T-helper 9 cell (primary cell): ENCODE results near the gene TNS1.
"Not testable (repeated sequence)": the region's sequence is repeated elsewhere in the genome, so short reads cannot be mapped to it uniquely, and the experiment has no call there.

Source experiments
- DNase-seq: peaks from one replicate; pipeline ENCODE4 v3.0.0-alpha.2; 2020

TNS1 gene

DNA sequence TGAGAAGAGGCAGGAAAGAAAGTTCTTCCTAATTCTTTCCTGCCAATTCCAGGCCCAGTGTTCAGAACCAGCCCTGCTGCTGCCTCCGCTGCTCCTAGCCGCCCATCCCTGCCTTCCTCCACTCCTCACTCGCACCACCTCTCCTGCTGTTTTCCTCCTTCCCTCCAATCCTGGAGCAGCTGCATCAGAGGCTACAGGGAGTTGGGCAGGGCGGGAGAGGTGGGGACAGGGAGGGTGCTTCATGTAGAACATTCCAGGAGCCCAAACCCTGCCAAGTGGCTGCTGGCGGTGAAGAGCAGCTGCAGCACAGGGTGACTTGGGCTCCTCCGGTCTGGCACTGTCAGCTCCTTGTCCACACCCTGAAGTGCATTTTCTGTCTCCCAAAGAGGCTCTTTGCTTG lies 176.3 kb downstream of the TNS1 start:
- no peak for DNase-seq

DNA sequence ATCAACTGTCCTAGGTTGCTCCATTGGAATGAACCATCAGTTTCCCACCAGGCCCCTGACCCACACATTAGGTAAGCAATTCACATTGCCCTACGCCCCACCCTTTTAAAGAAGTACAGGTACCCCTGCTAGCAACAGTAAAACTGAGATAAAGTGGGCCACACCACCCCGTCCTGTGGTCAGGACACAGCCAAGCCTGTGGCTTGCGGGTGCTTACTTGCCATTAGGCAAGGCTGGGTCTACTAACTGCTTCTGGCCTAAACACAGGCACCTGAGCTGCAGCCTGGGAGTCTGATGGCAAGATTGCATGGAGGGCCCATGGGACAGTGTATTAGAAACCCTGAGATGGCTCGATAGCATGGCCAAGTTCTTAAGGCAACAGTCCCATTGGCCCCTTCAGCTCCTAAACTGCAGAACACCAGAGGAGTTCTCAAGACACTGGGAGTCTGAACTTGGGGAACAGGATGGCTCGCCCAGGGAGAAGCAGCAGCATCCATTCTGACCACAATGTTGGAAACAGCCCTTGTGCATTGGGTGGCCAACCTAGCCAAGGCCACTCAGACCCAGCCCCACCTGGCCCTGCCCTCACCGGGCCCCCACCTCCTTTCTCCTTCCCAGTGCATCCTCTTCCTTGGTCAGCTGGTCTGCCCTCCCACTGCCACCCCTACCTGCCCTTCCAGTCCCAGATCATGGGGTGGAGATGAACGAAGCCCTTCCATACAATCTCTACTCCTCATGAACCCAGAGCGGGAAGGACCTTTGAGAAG lies 177.1 kb downstream of the TNS1 start:
- no peak for DNase-seq

DNA sequence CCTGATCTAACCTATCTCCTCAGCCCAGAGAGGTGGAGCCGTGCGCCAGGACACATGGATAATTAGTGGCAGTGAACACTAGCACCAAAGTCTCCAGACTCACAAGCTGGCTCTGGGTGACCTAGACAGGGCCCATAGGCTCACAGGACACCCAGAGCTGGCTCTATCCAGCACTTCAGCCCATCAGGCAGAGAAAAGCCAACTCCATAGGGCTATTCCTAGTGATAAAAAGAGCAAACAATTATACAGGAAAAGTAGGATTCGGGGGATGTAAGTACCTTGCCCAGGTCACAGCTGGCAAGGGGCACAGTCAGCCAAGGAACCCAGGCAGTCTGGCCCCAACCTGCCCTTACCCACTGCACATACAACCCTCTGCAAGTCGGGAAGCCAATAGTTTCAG lies 178.6 kb downstream of the TNS1 start:
- no peak for DNase-seq

DNA sequence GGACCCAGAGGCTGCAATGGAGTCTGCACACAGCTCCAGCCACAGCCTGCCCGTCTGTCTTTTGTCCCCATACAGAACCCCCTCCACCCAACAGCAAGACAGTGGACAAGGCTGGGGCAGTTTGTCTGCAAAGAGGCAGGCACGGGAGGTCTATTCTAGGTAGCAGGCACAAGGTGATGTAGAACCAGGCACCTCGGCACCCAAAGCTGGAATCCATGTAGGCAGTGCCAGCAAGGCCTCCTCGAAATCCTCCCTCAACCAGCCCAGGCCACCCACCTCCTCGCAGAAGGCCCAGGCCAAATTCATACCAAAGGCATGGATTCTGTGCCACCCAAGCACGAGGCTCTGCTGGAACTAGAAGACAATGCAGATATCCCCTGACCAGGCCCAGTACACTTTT lies 179.2 kb downstream of the TNS1 start:
- DNase-seq, result no peak

DNA sequence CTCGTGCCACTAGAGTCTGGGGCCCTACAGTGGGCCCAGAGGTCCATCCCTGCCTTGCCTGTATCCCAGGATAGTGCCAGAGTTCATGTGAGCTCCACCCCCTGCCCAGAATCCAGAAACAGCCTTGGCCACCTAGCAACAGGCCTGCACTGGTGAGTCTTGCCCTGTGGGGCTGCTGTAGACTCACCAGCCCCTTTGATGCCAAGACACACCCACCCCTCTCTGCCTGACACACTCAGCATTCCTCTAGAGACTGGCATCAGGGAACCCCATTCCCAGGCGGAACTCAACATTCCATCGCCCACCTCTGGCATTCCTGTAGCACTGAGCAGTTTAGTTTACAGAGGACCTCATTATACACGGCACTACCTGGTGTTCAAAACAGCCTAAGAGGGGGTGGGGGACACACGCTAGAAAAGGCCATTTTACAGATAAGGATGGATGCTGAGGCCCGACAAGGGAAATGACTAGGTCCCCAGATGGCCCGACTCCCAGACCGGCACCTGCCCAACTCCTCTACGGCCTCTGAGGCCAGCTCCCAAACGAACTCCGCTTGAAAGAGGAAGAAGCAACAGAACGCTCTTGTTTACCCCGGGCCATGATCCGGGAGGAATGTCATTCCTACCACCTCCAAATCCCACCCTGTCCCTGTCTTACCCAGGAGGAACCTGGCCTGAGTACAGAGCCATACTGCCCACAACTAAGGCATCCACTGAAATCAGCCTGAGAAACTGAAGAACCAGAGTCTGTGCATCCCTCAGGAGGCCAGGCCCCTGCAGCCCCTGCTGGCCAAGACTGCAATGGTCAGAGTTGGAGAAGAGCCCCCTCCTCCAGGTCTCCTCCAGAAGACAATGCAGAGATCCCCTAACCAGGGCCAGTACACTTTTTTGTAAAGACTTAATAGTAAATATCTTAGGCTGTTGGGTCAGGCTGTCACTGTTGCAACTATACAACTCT lies 180.2 kb downstream of the TNS1 start:
- no peak for DNase-seq

DNA sequence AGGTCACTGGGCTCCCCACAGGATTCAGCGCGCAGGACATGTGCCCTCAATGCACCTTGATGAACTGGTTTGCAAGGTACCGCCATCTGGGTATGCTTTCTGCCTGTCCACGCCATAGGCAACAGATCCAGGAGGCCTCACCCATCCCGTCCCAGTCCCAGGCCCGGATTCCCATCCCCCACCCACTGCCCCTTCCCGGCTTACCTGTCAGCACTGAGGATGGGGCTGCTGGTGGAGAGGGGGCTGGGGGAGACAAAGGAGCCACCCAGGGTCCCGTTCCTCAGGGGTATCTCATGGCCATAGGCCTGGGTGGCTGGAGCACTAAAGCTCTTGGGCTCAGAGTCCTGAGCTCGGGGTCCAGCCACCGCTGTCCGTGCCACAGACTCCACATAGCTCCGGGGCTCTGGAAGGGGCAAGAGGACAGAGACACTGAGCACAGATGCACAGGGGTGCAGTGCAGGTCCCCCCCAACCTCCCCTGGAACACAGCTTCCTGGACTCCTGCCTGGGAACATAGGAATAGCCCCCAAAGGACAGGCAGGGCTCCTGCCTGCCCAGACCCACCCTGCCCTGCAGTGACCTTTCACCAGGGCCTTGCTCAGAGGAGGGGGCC lies 181.2 kb downstream of the TNS1 start:
- DNase-seq, result no peak

DNA sequence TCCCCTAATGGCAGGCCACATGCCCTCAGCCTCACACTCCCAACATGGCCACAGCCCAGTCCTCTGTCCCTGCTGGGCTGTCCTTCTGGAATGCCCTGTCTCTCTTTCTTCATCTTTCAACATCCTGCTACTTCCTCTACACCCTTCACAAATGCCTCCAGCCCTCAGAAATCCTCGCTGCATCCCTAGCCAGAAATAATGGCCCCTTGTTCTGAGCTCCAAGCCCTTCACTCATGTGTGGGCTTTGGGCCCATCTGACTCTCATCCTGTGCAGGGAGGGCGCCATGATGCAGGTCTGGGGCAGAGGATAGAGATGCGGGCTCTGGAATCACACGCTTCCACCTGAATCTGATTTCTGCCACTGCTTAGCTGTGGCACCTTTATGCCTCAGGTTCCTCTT lies 181.9 kb downstream of the TNS1 start:
- no peak for DNase-seq

DNA sequence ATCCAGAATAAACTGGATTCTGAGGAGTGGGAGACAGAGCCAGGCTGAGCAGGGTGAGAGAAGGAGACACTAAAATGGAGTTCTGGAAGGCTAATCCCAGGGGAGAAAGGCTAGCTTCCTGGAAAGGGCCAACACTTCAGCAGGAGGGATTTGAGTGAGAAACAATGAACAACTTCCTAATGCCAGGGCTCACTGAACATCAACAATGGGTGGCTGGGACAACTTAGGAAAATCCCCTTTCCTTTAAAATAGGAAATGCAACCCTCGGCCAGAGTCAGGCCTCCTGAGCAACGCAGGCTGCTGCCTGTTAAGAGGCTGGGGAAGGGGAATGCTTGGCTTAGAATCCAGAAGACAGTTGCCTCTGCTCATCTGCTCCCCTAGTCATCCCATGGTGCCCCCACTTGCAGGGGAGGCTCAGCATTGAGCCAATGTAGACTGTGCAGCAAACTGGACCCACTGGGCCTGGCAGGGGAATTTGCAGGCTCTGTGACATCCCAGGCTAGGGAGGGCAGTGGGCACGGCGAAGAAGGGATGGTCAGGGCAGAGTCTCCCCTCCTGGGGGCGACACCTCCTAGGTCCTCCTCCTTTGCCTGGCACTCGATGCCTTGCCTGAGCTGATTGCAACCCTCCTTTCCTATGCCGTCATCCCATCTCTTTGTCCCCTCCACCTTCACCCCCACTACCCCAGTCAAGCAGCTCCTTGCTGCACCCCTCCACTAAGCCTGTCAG lies 182.5 kb downstream of the TNS1 start:
- DNase-seq, result no peak

DNA sequence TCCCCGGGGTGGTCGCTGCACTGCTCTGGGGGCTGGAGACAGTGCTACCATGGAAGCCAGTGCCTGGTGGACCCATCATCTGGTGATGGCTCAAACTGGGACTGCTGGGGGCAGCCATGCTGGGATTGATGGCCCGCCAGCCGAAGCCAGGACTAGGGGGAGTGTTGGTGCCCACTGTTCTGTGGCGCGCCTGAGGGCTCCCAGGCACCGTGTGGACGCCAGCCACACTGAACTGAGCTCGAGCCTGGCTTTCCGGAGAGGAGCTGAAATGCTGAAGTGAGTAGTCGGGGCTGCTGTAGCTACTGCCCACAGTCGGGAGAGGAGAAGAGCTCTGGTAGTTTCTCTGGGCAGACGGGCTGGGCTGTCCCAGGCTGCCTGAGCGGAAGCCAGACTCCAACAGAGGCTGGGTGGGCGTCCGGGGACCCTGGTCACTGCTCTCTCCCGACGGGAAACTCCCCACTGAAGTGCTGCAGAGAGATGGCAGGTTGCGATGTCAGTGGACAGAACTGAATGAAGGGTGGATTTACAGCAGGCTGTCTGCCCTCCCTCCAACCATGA lies 184.4 kb downstream of the TNS1 start:
- DNase-seq, result no peak

DNA sequence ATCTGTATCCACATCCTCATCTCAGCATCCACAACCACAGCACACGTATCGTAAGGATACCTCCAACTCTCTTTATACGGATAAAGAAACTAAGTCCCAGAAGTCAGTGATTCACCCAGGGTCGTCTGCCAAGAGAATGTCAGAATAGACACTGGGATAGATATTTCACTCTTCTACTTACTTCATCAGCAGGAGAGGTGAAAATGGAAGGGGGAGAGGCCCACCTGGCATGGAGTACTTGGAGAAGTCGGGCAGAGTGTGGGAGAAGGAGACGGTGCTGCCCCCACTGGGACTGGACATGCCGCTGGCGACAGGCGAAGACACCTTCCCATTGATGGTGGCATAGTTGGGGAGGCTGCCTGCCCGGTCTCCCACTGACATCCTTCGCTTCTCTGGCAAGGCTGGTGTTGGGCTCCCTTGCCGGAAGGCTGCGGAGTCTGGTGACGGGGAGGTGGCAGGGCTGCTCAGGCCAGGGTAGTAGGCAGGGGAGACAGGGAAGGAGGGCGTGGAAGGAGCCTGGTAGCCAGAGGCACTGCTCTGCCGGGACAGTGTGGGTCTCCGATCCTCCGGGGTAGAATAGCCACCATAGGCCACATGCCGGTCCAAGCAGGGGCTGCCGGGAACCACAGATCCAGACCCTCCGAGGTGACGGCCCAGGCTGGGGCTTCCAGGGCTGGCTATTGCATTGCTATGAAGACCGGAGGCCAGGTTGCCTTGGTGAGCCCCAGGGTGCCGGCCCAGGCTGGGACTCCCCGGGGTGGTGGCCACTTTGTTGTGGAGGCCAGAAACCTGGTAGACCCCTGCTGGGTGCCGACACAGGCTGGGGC lies 185.1 kb downstream of the TNS1 start:
- no peak for DNase-seq

DNA sequence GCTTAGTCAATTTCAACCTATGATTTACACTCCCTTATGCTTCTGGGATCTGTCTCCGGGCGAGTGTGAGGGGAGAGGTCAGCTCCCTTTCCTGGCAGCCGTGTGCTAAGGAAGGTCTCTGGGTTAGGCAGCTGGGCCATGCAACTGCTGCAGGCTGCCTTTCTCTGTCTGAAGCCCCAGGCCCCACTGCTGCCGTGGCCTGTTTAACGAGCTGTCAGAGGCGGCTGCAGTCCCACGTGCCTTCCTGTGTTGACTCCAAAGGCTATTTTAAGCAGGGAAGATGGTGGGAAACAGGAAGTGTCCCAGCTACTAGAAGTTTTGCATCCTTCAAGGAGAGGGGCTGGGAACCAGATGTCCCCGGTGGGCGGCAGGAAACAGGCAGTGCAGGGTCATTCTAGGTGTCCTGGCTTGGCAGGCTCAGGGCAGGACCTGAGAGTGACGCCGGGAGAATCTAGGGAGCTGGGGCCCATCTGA lies 186.4 kb downstream of the TNS1 start:
- DNase-seq, result no peak

DNA sequence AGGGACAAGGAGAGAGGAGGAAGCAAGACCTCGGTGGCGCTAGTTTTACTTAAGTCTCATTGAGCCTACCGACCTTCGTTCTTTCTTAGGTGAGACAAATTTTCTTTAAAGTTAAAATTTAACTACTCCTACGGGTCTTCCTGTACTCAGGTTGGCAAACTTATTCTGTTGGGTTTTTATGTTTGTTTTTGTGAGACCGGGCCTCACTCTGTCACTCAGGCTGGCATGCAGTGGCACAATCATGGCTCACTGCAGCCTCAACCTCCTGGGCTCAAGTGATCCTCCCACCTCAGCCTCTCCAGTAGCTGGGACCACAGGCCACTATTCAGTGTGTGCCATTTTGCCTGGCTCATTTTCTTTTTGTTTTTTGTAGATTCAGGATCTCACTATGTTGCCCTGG lies 189.0 kb downstream of the TNS1 start:
- no peak for DNase-seq

DNA sequence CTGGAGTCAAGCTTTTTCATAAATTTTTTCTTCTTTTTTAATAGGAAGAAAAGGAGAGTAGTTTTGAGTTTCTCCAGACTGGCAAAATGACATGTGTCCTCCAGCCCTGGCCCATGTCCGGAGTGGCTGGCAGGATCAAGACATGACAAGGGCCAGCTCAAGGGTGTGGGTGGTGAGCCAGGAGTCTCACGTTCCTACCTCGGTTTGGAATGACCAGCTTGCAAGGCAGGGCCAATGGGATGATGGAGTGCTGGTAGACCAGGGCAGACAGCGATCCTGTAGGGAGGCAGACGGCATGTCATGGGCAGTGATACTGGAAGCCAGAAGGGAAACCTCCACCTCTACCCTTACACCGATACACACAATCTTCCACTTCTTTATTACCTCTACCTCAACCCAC lies 190.6 kb downstream of the TNS1 start:
- no peak for DNase-seq

DNA sequence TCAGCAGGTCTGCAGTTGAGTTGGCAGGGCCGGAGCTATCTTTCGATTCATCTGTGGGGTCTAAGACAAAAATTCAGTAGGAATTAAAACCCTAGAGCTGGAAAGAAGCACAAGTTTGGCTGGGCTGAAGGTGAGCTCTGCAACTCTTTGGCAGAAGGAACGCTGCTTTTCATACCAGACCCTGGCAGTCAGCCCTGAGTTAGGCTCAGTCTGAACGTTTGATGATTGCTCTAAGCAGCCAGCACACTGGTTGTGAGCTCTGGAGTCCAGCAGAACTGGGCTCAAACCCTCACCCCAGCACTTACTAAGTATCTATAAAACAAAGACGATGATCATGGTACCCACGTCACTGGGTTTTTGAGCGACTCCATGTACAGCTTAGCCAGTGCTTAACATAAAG lies 192.5 kb downstream of the TNS1 start:
- no peak for DNase-seq

DNA sequence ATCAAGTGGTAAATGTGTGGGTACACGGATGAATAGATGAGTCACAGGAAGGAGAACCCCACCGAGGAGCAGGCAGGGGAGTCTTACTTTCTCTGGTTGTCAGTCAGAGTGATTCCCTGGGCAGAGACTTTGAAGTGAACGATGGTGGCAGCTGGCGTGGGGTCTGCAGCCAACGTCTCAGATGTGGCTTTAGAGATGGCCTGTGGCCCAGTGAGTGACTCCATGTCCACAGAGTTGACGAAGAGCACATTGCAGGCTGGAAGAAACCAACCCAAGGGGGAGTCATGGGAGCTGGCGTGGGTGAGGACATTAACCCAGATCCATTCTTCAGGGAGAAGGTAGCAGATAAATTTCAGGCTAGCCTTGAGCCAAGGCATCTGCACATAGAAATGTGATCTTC lies 193.1 kb downstream of the TNS1 start:
- DNase-seq, result no peak

DNA sequence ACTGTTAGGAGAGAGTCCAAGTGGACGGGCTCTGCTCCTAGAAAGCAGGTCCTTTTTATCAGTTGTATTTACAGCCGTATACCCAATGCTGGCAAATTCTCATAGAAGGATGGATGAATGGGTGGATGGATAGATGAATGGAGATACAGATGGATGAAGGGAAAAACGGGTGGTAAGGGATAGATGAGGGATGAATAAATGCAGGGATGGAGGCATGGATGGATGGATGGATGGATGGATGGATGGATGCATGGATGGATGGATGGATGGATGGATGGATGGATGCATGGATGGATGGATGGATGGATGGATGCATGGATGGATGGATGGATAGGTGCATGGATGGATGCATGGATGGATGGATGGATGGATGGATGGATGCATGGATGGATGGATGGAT lies 193.8 kb downstream of the TNS1 start:
- not testable (repeated sequence) for DNase-seq

DNA sequence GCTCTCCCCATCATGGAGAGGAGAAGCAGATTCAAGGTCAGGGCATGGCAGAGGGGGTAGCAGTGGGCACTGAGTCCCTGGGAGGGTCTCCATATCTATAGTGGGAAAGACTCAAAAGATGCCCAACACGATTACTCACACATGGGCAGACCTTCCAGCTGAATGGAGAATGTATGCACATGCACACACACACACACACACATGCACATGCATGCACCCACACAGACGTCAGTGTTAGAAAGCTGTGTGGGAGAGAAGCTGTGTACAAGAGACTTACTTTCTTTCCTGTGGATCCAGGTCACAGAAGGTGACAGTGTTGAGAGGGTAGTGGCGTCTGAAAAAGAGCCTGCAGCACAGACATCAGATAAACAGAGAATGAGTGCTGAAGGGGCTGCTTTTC lies 194.5 kb downstream of the TNS1 start:
- DNase-seq, result no peak

DNA sequence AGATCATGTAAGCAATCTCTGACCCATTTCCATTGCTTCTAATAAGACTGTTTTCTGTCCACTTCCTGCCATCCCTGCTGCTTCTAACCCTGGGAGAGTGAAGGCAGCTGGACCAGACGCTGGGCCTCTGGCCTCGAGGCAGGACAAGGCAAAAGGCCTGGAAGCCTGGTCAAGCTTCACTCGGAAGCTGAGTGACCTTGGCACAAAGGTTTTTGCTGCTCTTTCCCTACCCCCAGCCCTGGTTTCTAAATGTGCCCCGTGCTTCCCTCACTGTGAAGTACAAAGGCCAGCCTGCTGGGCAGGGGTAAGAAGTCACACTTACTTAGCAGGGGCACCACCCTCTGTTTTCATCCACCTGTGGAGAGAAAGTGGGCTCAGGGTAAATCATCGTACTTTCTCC lies 195.0 kb downstream of the TNS1 start:
- no peak for DNase-seq

DNA sequence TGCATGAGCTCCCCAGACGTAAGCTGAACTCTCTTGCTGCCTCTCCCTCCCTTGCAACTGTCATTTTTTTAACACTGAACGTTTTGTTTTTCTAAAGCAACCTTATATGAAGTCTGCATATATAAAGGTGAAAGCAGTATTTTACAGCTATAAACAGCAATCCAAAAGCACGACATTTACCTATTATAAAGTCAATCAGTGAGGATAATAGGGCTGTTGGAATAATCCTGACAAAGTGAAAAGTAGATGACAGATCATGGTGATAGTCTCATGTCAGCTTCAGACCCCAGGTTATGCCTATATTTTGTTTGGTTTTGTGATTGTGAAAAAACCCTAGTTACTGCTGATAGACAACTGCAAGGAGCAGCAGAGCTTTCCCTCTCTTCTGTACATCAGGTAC lies 195.8 kb downstream of the TNS1 start:
- no peak for DNase-seq

DNA sequence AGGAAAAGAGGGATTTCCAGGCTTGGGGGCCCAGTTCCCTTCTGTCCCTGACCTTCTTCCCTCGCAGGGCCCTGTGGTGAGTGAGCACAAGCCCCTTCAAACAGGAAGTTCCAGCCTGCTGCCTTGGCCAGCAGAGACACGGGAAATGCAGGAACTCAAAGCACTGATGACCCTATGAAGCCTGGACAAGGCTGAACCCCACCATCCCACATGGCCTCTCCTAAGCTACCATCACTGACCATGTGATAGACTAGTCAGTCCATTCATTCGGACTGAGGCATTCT lies 196.4 kb downstream of the TNS1 start:
- DNase-seq, result no peak

DNA sequence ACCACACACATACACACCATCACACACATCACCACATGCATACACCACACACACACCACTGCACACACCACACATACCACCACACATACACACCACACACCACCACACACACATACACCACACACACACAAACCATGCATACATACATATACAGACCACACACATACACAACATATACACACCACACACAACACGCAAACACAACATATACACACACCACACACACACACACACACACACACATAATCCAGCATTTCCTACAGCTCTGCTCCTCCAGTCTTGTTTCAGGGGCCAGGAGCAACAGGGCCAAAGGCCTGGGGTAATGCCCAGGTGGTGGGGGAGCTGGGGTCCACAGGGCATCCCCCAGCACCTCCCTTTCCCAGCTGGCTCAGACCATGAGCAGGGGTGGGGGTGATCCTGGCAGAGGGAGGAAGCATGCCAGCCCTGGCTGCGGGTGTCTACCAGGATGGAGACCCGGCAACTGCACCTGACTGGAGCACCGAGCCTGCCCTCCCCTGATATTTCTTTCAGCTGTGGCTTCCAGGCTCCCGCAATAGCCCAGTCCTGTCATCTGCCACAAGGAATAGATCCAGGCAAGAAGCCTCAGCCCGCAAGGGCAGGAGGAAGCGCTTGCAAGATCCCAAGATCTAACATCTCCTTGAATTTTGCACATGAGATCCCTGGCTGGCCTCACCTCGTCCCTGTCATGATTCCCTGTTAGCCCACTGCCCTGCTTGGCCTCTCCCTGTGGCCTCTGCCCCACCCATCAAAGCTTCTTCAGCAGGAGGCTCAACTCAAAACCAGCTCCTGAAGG lies 196.9 kb downstream of the TNS1 start:
- no peak for DNase-seq
